ENCODE data around the gene WDR5. TPM values are rescaled to one million over a fixed set of nuclear protein-coding genes. Genes with fewer than 3 reads are reported as not detected.

WDR5 gene
- total RNA-seq, 2 experiments from 2014 or later = 43.6 to 47.8 TPM

- no peak for DNase-seq
- ChIA-PET POLR2A (interaction anchor here (0.9 to 3.1 kb wide), 3 partner anchors 14 to 27 kb away, joined by 3 to 21 read pairs (median 5); partner anchors contain the start of gene WDR5), CTCF (interaction anchor here (0.9 to 2.6 kb wide), 5 partner anchors 14 to 169 kb away, joined by 3 to 11 read pairs (median 4); partner anchors contain the start of gene WDR5)
- Mint-ChIP-seq H3K4me1 (ENCODE audit: low read depth) (peaks cover 19% of the 10 kb centered on the region), H3K36me3 (ENCODE audit: low read depth) (peaks cover 19% of the 10 kb centered on the region), H3K27ac (no peak overlapping the region), H3K9me3 (ENCODE audit: insufficient read depth) (no peaks in the 10 kb centered on the region), H3K27me3 (ENCODE audit: low read depth) (no peaks in the 10 kb centered on the region), H3K4me3 (peak overlapping the region; percentile 43)
- no peak for ATAC-seq
Measured at GRCh38 chr9:134162926-134163370, 27.1 kb downstream of the WDR5 start.

GRCh38 chr9:134163371-134164196 is 27.7 kb downstream of the WDR5 start:
- no peak overlapping the region for H3K27ac Mint-ChIP-seq
- peaks cover 13% of the 10 kb centered on the region for H3K36me3 Mint-ChIP-seq (ENCODE audit: low read depth)
- peak; percentile 17 for ATAC-seq
- CTCF ChIA-PET = interaction anchor here (0.9 to 2.6 kb wide), 5 partner anchors 14 to 170 kb away, joined by 3 to 11 read pairs (median 4); partner anchors contain the start of gene WDR5
- no peaks in the 10 kb centered on the region for H3K27me3 Mint-ChIP-seq (ENCODE audit: low read depth)
- peak overlapping the region; percentile 8 for H3K4me3 Mint-ChIP-seq
- no peaks in the 10 kb centered on the region for H3K9me3 Mint-ChIP-seq (ENCODE audit: insufficient read depth)
- peak; percentile 73 for DNase-seq
- peaks cover 19% of the 10 kb centered on the region for H3K4me1 Mint-ChIP-seq (ENCODE audit: low read depth)
- POLR2A ChIA-PET = interaction anchor here (0.8 to 3.1 kb wide), 4 partner anchors 14 to 816 kb away, joined by 3 to 21 read pairs (median 4); partner anchors contain the start of genes MED22, RPL7A and WDR5

- ATAC-seq (no peak), DNase-seq (no peak)
- no peaks in the 10 kb centered on the region for H3K27me3 Mint-ChIP-seq (ENCODE audit: low read depth)
- no peaks in the 10 kb centered on the region for H3K9me3 Mint-ChIP-seq (ENCODE audit: insufficient read depth)
- H3K27ac Mint-ChIP-seq = no peak overlapping the region
- H3K4me1 Mint-ChIP-seq (ENCODE audit: low read depth) = peaks cover 19% of the 10 kb centered on the region
- H3K36me3 Mint-ChIP-seq (ENCODE audit: low read depth) = peaks cover 11% of the 10 kb centered on the region
- ChIA-PET POLR2A (interaction anchor here (0.8 to 3.1 kb wide), 8 partner anchors 10 to 817 kb away, joined by 3 to 21 read pairs (median 3); partner anchors contain the start of genes MED22, RPL7A and WDR5), CTCF (interaction anchor here (1.4 to 2.6 kb wide), 2 partner anchors 29 to 284 kb away, joined by 4 to 11 read pairs; partner anchors contain the start of gene WDR5)
- no peak overlapping the region for H3K4me3 Mint-ChIP-seq
Measured at GRCh38 chr9:134164879-134165278, 29.0 kb downstream of the WDR5 start.

- peaks cover 9% of the 10 kb centered on the region for H3K36me3 Mint-ChIP-seq (ENCODE audit: low read depth)
- ATAC-seq = no peak
- DNase-seq = peak; percentile 55
- no peaks in the 10 kb centered on the region for H3K9me3 Mint-ChIP-seq (ENCODE audit: insufficient read depth)
- POLR2A ChIA-PET = interaction anchor here (0.9 to 3.1 kb wide), 4 partner anchors 9 to 291 kb away, joined by 3 to 21 read pairs (median 4); partner anchors contain the start of gene WDR5
- CTCF ChIA-PET = interaction anchor here (1.4 to 2.6 kb wide), 2 partner anchors 30 to 284 kb away, joined by 4 to 11 read pairs; partner anchors contain the start of gene WDR5
- H3K4me1 Mint-ChIP-seq (ENCODE audit: low read depth) = peaks cover 19% of the 10 kb centered on the region
- no peak overlapping the region for H3K4me3 Mint-ChIP-seq
- H3K27ac Mint-ChIP-seq = no peak overlapping the region
- H3K27me3 Mint-ChIP-seq (ENCODE audit: low read depth) = no peaks in the 10 kb centered on the region
Measured at GRCh38 chr9:134165357-134166315, 29.8 kb downstream of the WDR5 start.

- Mint-ChIP-seq H3K9me3 (ENCODE audit: insufficient read depth) (no peaks in the 10 kb centered on the region), H3K4me3 (peak overlapping the region; percentile 52), H3K4me1 (ENCODE audit: low read depth) (peaks cover 19% of the 10 kb centered on the region), H3K36me3 (ENCODE audit: low read depth) (peaks cover 9% of the 10 kb centered on the region), H3K27ac (peak overlapping the region; percentile 61), H3K27me3 (ENCODE audit: low read depth) (no peaks in the 10 kb centered on the region)
- ATAC-seq = no peak
- no peak for DNase-seq
- ChIA-PET POLR2A (no interaction called here), CTCF (no interaction called here)
Measured at GRCh38 chr9:134166374-134166773, 30.5 kb downstream of the WDR5 start.

GRCh38 chr9:134167530-134167931 is 31.6 kb downstream of the WDR5 start:
- no peaks in the 10 kb centered on the region for H3K27me3 Mint-ChIP-seq (ENCODE audit: low read depth)
- peaks cover 15% of the 10 kb centered on the region for H3K4me1 Mint-ChIP-seq (ENCODE audit: low read depth)
- H3K4me3 Mint-ChIP-seq = no peak overlapping the region
- ChIA-PET CTCF (interaction anchor here (0.7 to 5.2 kb wide), 3 partner anchors 32 to 282 kb away, joined by 3 to 42 read pairs (median 3); partner anchors contain the start of gene WDR5), POLR2A (no interaction called here)
- H3K9me3 Mint-ChIP-seq (ENCODE audit: insufficient read depth) = no peaks in the 10 kb centered on the region
- peaks cover 2% of the 10 kb centered on the region for H3K36me3 Mint-ChIP-seq (ENCODE audit: low read depth)
- DNase-seq (no peak), ATAC-seq (no peak)
- H3K27ac Mint-ChIP-seq = no peak overlapping the region

GRCh38 chr9:134168757-134169550 is 33.1 kb downstream of the WDR5 start:
- no peaks in the 10 kb centered on the region for H3K9me3 Mint-ChIP-seq (ENCODE audit: insufficient read depth)
- H3K4me1 Mint-ChIP-seq (ENCODE audit: low read depth) = peaks cover 12% of the 10 kb centered on the region
- H3K27ac Mint-ChIP-seq = no peak overlapping the region
- POLR2A ChIA-PET = interaction anchor here (1.1 kb wide), 1 partner anchor 279 kb away, joined by 3 read pairs; no protein-coding TSS in a partner anchor
- H3K4me3 Mint-ChIP-seq = no peak overlapping the region
- no peak for DNase-seq
- no peak for ATAC-seq
- H3K27me3 Mint-ChIP-seq (ENCODE audit: low read depth) = no peaks in the 10 kb centered on the region
- H3K36me3 Mint-ChIP-seq (ENCODE audit: low read depth) = no peaks in the 10 kb centered on the region
- CTCF ChIA-PET = interaction anchor here (1.2 to 5.2 kb wide), 4 partner anchors 49 to 570 kb away, joined by 3 to 42 read pairs (median 5); no protein-coding TSS in a partner anchor

- DNase-seq (no peak), ATAC-seq (no peak)
- Mint-ChIP-seq H3K9me3 (ENCODE audit: insufficient read depth) (no peaks in the 10 kb centered on the region), H3K36me3 (ENCODE audit: low read depth) (no peaks in the 10 kb centered on the region), H3K27me3 (ENCODE audit: low read depth) (no peaks in the 10 kb centered on the region), H3K4me1 (ENCODE audit: low read depth) (peaks cover 12% of the 10 kb centered on the region), H3K4me3 (no peak overlapping the region), H3K27ac (no peak overlapping the region)
- ChIA-PET POLR2A (no interaction called here), CTCF (interaction anchor here (1.2 to 5.2 kb wide), 5 partner anchors 48 to 279 kb away, joined by 3 to 42 read pairs (median 4); no protein-coding TSS in a partner anchor)
Measured at GRCh38 chr9:134169724-134170401, 34.0 kb downstream of the WDR5 start.

GRCh38 chr9:134170532-134171315 is 34.8 kb downstream of the WDR5 start:
- Mint-ChIP-seq H3K27ac (no peak overlapping the region), H3K4me3 (no peak overlapping the region), H3K27me3 (ENCODE audit: low read depth) (no peaks in the 10 kb centered on the region), H3K36me3 (ENCODE audit: low read depth) (no peaks in the 10 kb centered on the region), H3K9me3 (ENCODE audit: insufficient read depth) (no peaks in the 10 kb centered on the region), H3K4me1 (ENCODE audit: low read depth) (peaks cover 7% of the 10 kb centered on the region)
- no peak for DNase-seq
- CTCF ChIA-PET = interaction anchor here (0.6 to 5.2 kb wide), 14 partner anchors 9 to 568 kb away, joined by 3 to 42 read pairs (median 3); no protein-coding TSS in a partner anchor
- ATAC-seq = no peak
- POLR2A ChIA-PET = interaction anchor here (0.9 kb wide), 1 partner anchor 272 kb away, joined by 3 read pairs; no protein-coding TSS in a partner anchor
